Uterine smooth muscle cell (primary cell): ENCODE results near the gene PCDHGB2. TPM values are rescaled to one million over a fixed set of nuclear protein-coding genes. Genes with fewer than 3 reads are reported as not detected.

Experiments
- total RNA-seq: library from RNA; depleted of rRNA; stranded (reverse); fragments of >200 nt; gene quantifications from 2 replicates; pipeline ENCODE4 v1.2.3, GENCODE V29; 2014

PCDHGB2 gene
- total RNA-seq: 1.2 and 1.7 TPM in 2 replicates

DNA sequence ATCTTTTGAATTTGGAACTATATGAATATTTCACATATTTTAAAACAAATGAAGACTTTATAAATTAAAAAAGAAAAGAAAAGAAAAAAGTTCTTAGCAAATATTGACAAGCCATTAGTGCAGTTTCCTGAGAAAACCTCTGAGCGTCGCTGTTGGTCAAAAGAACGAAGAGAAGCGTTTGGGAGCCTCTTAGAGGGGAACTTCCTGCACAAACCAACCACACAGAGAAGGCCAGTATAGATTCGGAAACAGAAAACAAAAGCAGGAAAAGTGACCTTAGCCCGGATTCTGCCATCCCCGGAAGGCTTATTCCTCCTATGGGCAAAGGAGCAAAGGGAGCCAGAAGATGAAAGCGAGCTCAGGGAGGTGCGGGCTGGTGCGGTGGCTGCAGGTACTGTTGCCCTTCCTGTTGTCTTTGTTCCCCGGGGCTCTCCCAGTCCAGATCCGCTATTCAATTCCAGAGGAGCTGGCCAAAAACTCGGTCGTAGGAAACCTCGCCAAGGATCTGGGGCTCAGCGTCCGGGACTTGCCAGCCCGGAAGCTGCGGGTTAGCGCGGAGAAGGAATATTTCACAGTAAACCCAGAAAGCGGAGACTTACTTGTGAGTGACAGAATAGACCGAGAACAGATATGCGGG is at the start of gene PCDHGB2:
Gene PCDHGB2 (plus strand): TSS at position 205 of the 637 bp plus-strand sequence. CDS start 142 bp downstream, at position 347.

DNA sequence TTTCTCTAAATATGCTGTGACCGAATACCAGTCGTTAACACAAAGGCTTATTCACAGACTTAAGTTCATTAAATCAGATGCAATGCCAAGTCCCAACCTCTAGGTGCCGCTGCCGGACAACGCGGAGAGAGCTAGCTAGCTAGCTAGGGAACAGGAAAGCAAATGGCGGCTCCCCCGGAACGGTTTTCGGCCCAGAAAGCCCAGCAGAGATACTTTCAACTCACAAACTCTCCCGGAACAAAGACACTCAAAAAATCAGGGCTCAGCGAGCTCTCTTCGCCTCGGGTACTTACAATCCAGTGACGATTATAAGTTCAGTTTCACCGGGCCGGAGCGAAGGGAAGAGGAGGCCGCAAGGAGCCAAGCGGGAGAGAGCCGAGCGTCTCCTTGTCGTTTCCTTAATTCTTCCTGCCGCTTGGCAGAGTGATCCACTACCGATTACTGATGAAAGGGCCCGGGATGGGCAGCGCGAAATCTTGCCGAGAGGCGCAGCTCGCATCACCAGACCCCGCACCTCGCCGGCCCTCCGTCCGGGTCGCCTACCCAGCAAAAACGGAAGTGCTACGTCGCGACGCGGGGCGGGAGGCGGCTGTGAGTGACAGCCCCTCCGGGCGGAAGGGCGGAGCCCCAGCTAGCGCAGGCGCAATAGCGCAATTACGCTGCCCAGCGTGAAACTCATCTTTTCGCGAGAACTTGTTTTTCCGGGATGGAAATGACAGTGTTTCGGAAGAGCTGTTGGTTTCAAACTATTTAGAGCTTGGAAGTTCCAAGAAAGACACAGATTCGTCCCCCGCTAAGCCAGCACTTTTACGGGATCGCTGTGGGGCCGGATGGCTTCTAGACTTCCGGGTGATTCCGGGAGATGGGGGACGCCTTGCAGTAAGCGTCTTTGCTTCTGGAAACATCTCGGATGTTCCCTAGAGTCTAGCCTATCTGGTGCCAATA is 39.3 kb upstream of the PCDHGB2 start, which contains the start of gene TAF7:
Gene TAF7 (minus strand): TSS at position 560 of the 945 bp plus-strand sequence. CDS start 740 bp downstream, outside the sequence.

DNA sequence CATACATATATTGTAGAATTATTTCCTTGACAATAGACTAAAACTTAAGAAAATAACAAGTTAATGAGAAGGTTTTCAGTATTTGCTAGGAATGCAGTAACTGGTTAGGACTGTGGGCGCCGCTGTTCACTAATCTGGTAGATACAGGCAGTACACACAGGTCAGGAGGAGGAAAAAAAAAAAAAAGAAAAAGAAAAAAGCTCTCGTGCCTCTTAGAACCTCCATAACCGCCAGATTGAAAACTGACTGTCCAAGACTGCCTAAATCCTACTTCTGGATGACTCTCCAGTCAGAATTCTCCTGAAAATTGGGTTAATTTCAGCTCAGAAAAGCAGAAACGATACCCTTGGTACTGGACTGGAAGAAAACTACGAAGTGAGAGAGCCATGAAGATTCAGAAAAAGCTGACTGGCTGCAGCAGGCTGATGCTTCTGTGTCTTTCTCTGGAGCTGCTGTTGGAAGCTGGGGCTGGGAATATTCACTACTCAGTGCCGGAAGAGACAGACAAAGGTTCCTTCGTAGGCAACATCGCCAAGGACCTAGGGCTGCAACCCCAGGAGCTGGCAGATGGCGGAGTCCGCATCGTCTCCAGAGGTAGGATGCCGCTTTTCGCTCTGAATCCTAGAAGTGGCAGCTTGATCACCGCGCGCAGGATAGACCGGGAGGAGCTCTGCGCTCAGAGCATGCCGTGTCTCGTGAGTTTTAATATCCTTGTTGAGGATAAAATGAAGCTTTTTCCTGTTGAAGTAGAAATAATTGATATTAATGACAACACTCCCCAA is 29.3 kb upstream of the PCDHGB2 start, which contains the start of gene PCDHGA1:
Gene PCDHGA1 (plus strand): TSS at position 216 of the 782 bp plus-strand sequence.

DNA sequence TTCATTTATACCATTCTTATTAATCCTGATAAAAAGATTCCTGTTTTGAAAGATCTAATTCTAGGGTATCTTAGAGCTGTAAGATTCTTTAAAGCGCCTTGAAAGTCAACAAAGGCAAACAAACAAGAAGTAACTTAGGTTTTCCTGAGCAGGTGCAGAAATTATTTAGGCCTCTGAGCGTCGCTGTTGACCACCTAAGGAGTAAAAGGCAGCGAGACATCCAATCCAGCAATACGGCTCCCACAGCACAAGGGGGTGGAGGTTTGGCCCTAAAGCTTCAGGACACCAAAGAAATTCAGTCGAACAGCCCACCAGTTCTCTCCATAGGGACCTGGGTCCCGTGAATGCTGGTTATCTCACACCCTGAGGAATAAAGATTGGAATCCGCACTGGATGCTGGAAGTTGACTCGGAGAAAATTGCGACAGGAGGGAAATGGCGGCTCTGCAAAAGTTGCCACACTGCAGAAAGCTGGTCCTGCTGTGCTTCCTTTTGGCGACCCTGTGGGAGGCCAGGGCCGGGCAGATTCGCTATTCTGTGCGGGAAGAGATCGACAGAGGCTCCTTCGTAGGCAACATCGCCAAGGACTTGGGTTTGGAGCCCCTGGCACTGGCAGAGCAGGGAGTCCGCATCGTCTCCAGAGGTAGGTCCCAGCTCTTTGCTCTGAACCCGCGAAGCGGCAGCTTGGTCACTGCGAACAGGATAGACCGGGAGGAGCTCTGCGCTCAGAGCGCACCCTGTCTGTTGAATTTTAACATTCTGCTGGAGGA is 21.1 kb upstream of the PCDHGB2 start, which contains the start of gene PCDHGA2:
Gene PCDHGA2 (plus strand): TSS at position 223 of the 769 bp plus-strand sequence.

DNA sequence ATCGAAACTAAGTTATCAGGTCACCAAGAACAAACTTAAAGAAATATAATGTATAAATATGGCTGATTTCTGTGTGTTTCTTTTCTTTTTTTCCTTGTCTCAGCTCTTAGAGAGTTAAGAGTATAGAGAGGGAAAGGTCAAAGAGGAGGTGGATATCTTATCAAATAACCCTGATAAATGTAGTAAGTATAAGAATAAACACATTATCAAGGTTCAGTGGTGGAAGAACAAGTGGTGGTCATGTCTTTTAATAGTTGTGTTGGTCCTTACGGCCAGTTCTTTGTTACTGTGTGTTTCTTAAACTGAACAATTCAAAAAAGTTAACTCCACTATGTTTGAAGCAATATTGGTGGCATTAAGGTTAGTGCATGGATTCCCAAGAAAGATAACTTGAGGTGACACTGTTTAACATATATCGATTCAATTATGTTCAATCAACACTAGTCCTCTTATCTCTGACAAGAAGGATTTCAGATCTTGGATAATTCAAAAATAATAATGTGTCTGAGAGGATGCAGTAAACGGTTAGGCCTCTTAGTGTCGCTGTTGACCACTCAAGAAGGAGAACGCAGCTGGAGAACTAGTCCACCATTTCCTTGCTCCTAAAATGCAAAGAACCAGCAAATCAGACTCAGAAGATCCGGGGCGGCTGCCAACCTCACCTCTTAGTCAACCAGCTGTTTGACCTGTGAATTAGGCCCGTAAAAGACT is 16.4 kb upstream of the PCDHGB2 start, which contains the start of gene PCDHGA3:
Gene PCDHGA3 (plus strand): TSS at position 588 of the 711 bp plus-strand sequence. CDS start 205 bp downstream, outside the sequence.

DNA sequence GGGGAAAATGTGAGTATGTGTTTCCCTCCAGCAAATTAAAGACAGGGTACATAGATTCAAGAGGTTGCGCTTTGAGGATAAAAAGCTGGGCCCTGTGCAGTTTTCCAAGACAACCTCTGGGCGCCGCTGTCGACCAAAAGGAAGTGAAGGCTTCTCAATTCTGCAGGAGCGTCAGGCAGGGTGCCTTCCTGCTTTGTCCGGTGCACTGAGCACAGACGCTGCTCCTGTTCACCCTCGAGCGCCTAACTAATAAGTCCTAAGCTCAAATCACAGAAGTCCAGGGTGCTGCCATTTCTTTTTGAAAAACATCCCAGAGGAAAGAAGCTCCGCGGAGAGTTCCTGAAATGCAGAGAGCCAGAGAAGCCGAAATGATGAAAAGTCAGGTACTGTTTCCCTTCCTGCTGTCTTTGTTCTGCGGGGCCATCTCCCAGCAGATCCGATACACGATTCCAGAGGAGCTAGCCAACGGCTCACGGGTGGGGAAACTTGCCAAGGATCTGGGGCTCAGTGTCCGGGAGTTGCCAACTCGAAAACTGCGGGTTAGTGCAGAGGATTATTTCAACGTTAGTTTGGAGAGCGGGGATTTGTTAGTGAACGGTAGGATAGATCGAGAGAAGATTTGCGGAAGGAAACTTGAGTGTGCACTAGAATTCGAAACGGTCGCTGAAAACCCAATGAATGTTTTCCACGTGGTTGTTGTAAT is 9.7 kb upstream of the PCDHGB2 start, which contains the start of gene PCDHGB1:
Gene PCDHGB1 (plus strand): TSS at position 183 of the 703 bp plus-strand sequence. CDS start 162 bp downstream, at position 345.

DNA sequence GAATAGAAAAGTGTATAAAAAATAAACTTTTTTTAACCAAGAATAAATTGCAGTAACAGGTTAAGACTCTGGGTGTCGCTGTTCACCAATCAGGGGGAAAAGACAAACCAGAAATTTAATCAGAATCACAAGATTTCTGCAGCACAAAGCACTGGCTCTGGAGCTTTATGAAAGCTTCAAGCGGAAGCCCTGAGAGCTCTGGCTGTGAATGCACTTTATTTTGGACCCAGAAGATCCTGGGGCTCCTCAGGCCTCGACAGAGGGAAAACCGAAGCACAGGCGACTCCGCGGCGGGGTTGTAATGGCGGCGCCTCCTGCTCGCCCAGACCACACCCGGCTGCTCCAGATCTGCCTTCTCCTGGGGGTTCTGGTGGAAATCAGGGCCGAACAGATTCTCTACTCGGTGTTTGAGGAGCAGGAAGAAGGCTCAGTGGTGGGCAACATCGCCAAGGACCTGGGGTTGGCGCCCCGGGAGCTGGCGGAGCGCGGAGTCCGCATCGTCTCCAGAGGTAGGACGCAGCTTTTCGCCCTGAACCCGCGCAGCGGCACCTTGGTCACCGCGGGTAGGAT is 4.8 kb upstream of the PCDHGB2 start, which contains the start of gene PCDHGA4:
Gene PCDHGA4 (plus strand): TSS at position 122 of the 570 bp plus-strand sequence. CDS start 87 bp downstream, at position 209.

DNA sequence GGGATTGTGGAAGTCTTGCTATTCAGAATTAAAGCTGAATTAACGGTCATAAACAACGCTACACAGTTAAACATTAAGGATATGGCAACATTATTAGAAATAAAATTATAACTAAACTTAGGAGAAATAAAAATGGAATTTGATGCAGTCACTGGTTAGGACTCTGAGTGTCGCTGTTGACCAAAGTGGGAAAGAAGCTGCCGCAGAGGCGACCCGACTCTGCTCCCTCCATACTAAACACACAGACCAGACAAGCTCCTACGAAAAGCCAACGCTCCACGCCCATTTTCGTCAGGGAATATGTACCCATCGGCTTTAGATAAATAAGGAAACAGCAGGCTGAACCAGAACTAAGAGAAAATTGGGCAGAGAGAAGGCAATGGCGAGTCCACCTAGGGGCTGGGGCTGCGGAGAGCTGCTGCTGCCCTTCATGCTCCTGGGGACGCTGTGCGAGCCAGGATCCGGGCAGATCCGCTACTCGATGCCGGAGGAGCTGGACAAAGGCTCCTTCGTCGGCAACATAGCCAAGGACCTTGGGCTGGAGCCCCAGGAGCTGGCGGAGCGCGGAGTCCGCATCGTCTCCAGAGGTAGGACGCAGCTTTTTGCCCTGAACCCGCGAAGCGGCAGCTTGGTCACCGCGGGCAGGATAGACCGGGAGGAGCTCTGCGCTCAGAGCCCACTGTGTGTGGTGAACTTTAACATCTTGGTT is 4.3 kb downstream of the PCDHGB2 start, which contains the start of gene PCDHGA5:
Gene PCDHGA5 (plus strand): TSS at position 211 of the 709 bp plus-strand sequence. CDS start 169 bp downstream, at position 380.

DNA sequence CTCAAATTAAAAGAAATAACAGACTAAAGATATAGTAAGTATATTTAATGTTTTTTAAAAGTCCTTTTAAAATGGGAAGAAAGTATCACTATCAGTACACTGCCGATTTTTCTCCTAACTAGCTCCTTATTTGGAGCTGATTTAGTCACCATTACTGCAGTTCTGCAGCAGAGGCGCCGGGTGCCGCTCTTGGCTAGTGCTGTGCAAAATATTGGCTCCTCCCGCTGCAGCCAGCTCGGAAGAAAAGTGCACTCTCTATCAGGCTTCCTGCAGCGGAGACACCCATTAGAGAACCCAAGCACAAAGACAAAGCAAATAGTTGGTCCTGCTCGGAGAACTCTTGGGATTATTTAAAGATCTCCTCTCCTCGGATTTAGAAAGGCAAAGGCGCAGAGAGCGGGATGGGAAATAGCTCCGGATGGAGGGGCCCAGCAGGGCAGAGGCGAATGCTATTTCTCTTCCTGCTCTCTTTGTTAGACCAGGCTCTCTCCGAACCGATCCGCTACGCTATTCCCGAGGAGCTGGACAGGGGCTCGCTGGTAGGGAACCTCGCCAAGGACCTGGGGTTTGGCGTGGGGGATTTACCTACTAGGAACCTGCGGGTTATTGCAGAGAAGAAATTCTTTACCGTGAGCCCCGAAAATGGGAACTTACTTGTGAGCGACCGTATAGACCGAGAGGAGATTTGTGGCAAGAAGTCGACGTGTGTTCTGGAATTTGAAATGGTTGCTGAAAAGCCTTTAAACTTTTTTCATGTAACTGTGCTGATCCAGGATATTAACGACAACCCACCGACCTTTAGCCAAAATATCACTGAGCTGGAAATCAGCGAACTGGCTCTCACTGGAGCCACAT is 10.4 kb downstream of the PCDHGB2 start, which contains the start of gene PCDHGB3:
Gene PCDHGB3 (plus strand): TSS at position 249 of the 855 bp plus-strand sequence. CDS start 153 bp downstream, at position 402.

DNA sequence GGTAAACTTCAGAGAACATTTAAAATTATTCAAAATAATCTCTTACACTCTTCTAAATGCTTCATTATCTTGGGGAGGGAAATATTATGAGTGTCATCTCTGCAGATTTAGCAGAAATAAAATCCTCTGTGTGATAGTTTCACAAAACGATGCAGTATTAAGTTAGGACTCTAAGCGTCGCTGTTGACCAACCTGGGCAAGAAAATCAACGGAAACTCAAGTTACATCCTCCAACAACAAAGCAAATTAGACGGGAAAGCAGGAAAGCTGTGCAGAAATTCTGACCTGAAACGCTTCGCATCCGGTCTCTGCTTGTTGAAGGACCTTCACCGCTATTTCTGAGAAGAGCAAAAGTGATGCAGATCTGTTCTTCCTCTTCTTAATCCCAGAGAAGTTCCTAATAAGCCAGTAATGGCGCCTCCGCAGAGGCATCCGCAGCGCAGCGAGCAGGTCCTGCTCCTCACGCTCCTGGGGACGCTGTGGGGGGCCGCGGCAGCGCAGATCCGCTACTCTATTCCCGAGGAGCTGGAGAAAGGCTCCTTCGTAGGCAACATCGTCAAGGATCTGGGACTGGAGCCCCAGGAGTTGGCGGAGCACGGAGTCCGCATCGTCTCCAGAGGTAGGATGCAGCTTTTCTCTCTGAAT is 14.0 kb downstream of the PCDHGB2 start, which contains the start of gene PCDHGA6:
Gene PCDHGA6 (plus strand): TSS at position 219 of the 645 bp plus-strand sequence. CDS start 193 bp downstream, at position 412.

DNA sequence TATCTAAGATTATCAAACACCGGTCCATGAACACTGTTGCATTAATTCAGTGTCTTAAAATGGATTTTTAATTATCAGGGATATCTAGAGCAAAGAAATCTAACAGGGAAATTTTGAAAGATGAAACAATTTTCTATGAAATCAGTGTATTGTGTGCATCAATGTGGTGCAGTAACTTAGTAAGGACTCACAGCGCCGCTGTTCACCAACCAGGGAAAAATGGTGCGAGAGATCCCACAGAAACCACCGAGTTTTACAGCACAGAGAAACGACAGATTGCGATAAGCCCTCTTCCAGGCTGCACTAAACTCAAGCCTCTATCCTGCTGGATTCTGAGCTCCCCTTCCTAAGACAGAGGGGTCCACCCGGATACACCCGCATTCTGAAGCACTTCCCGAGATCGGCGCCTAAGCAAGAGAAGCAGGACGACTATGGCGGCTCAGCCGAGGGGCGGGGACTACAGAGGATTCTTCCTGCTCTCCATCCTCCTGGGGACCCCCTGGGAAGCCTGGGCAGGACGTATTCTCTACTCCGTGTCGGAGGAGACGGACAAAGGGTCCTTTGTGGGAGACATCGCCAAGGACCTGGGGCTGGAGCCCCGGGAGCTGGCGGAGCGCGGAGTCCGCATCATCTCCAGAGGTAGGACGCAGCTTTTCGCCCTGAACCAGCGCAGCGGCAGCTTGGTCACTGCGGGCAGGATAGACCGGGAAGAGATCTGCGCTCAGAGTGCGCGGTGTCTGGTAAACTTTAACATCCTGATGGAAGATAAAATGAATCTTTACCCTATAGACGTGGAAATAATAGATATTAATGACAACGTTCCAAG is 22.9 kb downstream of the PCDHGB2 start, which contains the start of gene PCDHGA7:
Gene PCDHGA7 (plus strand): TSS at position 274 of the 826 bp plus-strand sequence. CDS start 158 bp downstream, at position 432.

DNA sequence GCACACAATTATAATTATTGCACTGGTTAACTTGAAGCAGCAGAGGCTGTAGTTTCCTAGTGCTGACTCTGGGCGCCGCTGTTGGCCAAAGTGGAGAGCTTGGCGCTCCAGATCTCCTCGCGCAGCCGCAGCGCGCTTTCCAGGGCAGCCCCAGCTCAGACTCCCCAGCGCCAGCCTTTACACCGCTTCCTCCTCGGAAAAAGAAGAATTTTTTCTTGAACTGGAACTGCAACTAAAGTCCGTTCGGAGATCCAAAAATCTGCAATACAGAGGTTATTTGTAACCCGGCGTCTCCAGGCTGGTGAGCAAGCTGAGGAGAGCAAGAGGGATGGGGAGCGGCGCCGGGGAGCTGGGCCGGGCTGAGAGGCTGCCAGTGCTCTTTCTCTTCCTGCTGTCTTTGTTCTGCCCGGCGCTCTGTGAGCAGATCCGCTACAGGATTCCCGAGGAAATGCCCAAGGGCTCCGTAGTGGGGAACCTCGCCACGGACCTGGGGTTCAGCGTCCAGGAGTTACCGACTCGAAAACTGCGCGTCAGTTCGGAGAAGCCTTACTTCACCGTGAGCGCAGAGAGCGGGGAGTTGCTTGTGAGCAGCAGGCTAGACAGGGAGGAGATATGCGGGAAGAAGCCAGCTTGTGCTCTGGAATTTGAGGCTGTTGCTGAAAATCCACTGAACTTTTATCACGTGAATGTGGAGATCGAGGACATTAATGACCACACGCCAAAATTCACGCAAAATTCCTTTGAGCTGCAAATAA is 27.9 kb downstream of the PCDHGB2 start, which contains the start of gene PCDHGB4:
Gene PCDHGB4 (plus strand): TSS at position 142 of the 755 bp plus-strand sequence. CDS start 187 bp downstream, at position 329.

DNA sequence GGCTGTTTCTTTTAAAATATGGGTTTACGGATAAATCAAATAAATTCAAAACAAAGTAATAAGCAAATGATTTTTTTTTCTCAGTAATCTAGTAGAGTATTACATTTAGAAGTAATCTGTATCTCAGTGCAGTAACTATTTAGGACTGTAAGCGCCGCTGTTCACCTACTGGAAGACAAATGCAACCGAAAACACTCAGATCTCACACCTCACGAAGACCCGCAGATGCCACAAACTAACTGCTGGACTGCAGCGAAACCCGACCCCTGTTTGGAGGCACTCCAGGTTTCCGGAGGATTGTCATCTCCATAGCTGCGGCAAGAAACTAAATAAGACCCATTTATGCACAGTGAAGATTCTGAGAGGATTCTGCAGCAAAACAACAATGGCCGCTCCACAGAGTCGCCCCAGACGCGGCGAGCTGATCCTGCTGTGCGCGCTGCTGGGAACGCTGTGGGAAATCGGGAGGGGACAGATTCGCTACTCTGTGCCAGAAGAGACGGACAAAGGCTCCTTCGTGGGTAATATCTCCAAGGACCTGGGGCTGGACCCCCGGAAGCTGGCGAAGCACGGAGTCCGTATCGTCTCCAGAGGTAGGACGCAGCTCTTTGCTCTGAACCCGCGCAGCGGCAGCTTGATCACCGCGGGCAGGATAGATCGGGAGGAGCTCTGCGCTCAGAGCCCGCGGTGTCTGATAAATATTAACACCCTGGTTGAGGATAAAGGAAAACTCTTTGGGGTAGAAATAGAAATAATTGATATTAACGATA is 32.8 kb downstream of the PCDHGB2 start, which contains the start of gene PCDHGA8:
Gene PCDHGA8 (plus strand): TSS at position 205 of the 770 bp plus-strand sequence. CDS start 181 bp downstream, at position 386.

